ENCODE data around the gene TTC21A. TPM values are rescaled to one million over a fixed set of nuclear protein-coding genes. Genes with fewer than 3 reads are reported as not detected.
A peak's percentile ranks its signal among the peaks of the same experiment; 100 is the strongest.

The TTC21A gene
- polyA plus RNA-seq, 1 donor (not counting 4 experiments of a cell fraction or from before 2014, with no cell fraction given): 1.3 TPM

DNA sequence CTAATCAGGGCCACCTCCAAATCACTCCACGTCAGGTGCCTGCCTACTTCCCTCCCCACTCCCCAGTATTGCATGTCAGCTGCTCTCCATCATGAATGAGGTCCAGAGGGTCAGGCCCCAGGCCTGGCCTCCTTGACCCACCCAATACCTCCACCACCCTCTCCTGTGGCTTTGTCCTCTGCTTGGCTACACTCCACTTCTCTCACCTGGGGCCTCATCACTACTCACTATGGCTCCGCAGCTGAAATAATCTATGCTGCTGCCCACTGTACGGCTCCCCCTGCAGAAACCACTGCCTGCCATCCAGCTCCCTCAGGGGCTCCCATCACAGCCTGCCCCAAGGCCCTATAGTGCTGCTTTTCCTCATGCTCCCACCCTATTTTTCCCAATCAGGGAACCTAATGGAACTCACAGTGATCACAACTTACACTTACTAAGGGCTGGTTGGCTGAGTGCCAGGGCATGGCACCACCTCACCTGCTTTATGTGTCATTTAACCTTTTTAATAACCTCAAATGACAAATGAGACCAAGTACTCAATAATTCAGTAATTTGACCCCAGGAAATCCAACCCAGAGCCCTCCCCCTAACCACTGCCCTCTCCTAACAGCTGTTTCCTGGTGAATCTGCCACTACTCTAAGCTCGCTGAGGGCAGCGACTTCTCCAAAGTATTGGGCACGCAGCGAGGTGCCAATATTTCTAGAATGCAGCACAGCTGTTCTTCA lies 2.4 kb upstream of the TTC21A start:
- dilution Hi-C loops (cut with MboI; ENCODE audit: extremely low pct_ligation_motif_present, low sequenced_read_pairs): no loop called here
- Histone ChIP-seq H2AFZ (ENCODE audit: control insufficient read depth, low read length) (no peak overlapping the region), H4K20me1 (ENCODE audit: control insufficient read depth, extremely low read depth, insufficient read depth, low read length) (peaks cover 10% of the 10 kb centered on the region), H3K9me3 (ENCODE audit: control insufficient read depth, low read depth, low read length) (no peaks in the 10 kb centered on the region), H3K4me2 (ENCODE audit: control insufficient read depth, extremely low read depth, insufficient read depth, low read depth, low read length) (no peak overlapping the region), H3K9me1 (ENCODE audit: control insufficient read depth, extremely low read depth, insufficient read depth, low read length) (peaks cover 2% of the 10 kb centered on the region), H3K4me3 (ENCODE audit: control insufficient read depth in 2 of 3, extremely low read depth in 1 of 3, insufficient read depth in 2 of 3, low read depth in 1 of 3, low read length in 3 of 3) (no peak overlapping the region), H3K79me2 (ENCODE audit: control insufficient read depth, insufficient read depth, low read length) (peaks cover 40% of the 10 kb centered on the region), H3K27me3 (ENCODE audit: control insufficient read depth, extremely low read depth, insufficient read depth, low read length) (no peaks in the 10 kb centered on the region), H3K36me3 (ENCODE audit: control insufficient read depth in 2 of 2, extremely low read depth in 1 of 2, insufficient read depth in 2 of 2, low read length in 2 of 2) (peaks cover 0 to 4% of the 10 kb centered on the region in 2 experiments), H3K27ac (ENCODE audit: control insufficient read depth, insufficient read depth, low read length) (no peak overlapping the region), H3K9ac (ENCODE audit: control insufficient read depth, extremely low read depth, insufficient read depth, low read length) (no peak overlapping the region), H3K4me1 (ENCODE audit: control insufficient read depth, extremely low read depth, insufficient read depth, low read length) (peaks cover 15% of the 10 kb centered on the region)
- FAIRE-seq: no peak
- no peak for DNase-seq (ENCODE audit: low read depth, low spot score)
- TF ChIP-seq, protein P1, sequence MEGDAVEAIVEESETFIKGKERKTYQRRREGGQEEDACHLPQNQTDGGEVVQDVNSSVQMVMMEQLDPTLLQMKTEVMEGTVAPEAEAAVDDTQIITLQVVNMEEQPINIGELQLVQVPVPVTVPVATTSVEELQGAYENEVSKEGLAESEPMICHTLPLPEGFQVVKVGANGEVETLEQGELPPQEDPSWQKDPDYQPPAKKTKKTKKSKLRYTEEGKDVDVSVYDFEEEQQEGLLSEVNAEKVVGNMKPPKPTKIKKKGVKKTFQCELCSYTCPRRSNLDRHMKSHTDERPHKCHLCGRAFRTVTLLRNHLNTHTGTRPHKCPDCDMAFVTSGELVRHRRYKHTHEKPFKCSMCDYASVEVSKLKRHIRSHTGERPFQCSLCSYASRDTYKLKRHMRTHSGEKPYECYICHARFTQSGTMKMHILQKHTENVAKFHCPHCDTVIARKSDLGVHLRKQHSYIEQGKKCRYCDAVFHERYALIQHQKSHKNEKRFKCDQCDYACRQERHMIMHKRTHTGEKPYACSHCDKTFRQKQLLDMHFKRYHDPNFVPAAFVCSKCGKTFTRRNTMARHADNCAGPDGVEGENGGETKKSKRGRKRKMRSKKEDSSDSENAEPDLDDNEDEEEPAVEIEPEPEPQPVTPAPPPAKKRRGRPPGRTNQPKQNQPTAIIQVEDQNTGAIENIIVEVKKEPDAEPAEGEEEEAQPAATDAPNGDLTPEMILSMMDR (optimal IDR thresholded peaks at IDR 0.05 in 1 of 3, IDR thresholded peaks at IDR 0.05 in 1 of 3, conservative IDR thresholded peaks at IDR 0.05 in 1 of 3; ENCODE audit: extremely low read depth in 1 of 3, insufficient read depth in 2 of 3, low read length in 3 of 3): no peak
- TF ChIP-seq EZH2 (IDR thresholded peaks at IDR 0.05; ENCODE audit: low read length): no peak

DNA sequence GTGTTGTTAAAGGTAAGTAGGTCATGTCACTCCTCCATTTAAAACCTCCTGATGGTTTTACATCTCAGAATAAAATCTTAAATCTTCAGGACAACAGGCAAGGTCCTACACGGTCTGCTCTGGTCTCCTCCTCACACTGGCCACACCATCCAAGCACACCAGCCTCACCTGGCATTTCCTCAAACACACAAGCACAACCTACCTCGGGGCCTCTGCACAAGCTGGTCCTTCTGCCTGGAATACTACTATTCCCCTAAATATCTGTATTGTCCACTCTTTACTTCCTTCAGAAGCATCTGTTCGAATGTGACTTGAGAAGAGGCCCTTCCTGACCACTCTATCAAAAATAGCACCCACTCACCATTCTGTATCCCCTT lies 1.8 kb upstream of the TTC21A start:
- FAIRE-seq (no peak), DNase-seq (ENCODE audit: low read depth, low spot score) (no peak)
- peaks cover 40% of the 10 kb centered on the region for H3K79me2 ChIP-seq (ENCODE audit: control insufficient read depth, insufficient read depth, low read length)
- H3K9me1 ChIP-seq (ENCODE audit: control insufficient read depth, extremely low read depth, insufficient read depth, low read length): peaks cover 2% of the 10 kb centered on the region
- H2AFZ ChIP-seq (ENCODE audit: control insufficient read depth, low read length): no peak overlapping the region
- H3K27ac ChIP-seq (ENCODE audit: control insufficient read depth, insufficient read depth, low read length): no peak overlapping the region
- H3K9ac ChIP-seq (ENCODE audit: control insufficient read depth, extremely low read depth, insufficient read depth, low read length): no peak overlapping the region
- H3K36me3 ChIP-seq (ENCODE audit: control insufficient read depth in 2 of 2, extremely low read depth in 1 of 2, insufficient read depth in 2 of 2, low read length in 2 of 2): peaks cover 0 to under 1% of the 10 kb centered on the region in 2 experiments
- no peaks in the 10 kb centered on the region for H3K27me3 ChIP-seq (ENCODE audit: control insufficient read depth, extremely low read depth, insufficient read depth, low read length)
- dilution Hi-C loops (cut with MboI; ENCODE audit: extremely low pct_ligation_motif_present, low sequenced_read_pairs): no loop called here
- peaks cover 15% of the 10 kb centered on the region for H3K4me1 ChIP-seq (ENCODE audit: control insufficient read depth, extremely low read depth, insufficient read depth, low read length)
- TF ChIP-seq, protein P1 (optimal IDR thresholded peaks at IDR 0.05 in 1 of 3, IDR thresholded peaks at IDR 0.05 in 1 of 3, conservative IDR thresholded peaks at IDR 0.05 in 1 of 3; ENCODE audit: extremely low read depth in 1 of 3, insufficient read depth in 2 of 3, low read length in 3 of 3): no peak
- TF ChIP-seq EZH2 (IDR thresholded peaks at IDR 0.05; ENCODE audit: low read length): no peak
- peak overlapping the region; percentile 91 for H3K4me2 ChIP-seq (ENCODE audit: control insufficient read depth, extremely low read depth, insufficient read depth, low read depth, low read length)
- H3K9me3 ChIP-seq (ENCODE audit: control insufficient read depth, low read depth, low read length): no peaks in the 10 kb centered on the region
- no peak overlapping the region for H3K4me3 ChIP-seq (ENCODE audit: control insufficient read depth in 2 of 3, extremely low read depth in 1 of 3, insufficient read depth in 2 of 3, low read depth in 1 of 3, low read length in 3 of 3)
- H4K20me1 ChIP-seq (ENCODE audit: control insufficient read depth, extremely low read depth, insufficient read depth, low read length): peaks cover 9% of the 10 kb centered on the region
